Endothelial cell of umbilical vein (primary cell): ENCODE results near the gene GNA12. TPM values are rescaled to one million over a fixed set of nuclear protein-coding genes. Genes with fewer than 3 reads are reported as not detected.

Experiments
- BruUV-seq: library from RNA; stranded (reverse); fragments of 400-500 nt; replicated peaks from 2 replicates; lab custom pipeline; 2021; lab: Mats Ljungman, UMichigan
- CTCF ChIA-PET: fragments of 300-600, 350-600 bp; sonication (Branson Sonifier 250); formaldehyde crosslinking; loops from one replicate; lab custom pipeline; 2021; ENCODE audit warnings: antibody characterized with exemption, inconsistent platforms; lab: Charles Lee
- POLR2A ChIA-PET: fragments of 300-600, 350-600 bp; sonication (Branson Sonifier 250); formaldehyde crosslinking; loops from one replicate; lab custom pipeline; 2021; ENCODE audit warnings: antibody characterized with exemption, inconsistent platforms; lab: Charles Lee
- DNase-seq: peaks from one replicate; pipeline ENCODE4 v3.0.0-alpha.2; 2011; ENCODE audit warnings: low read depth, low spot score
- FAIRE-seq: peaks from 2 replicates; lab custom pipeline; 2011; peaks lifted over from hg19 to GRCh38; lab: Jason Lieb, UNC
- H2AFZ ChIP-seq: 2 replicates; pipeline ENCODE4 v1.6.0; 2012; ENCODE audit warnings: low read depth, low read length, control low read depth, inconsistent platforms
- H3K27ac ChIP-seq: 2 replicates; pipeline ENCODE4 v1.5.1; 2011; ENCODE audit warnings: low read depth, mild to moderate bottlenecking, control low read depth, low read length, moderate library complexity; ENCODE audit not compliant: insufficient read depth
- H3K27me3 ChIP-seq, 2 experiments: 2 replicates each; pipeline versions ENCODE4 v1.6.0 to v1.6.1; 2011; ENCODE audit warnings: low read length in 2 of 2, mixed read lengths in 1 of 2; ENCODE audit not compliant: control insufficient read depth in 2 of 2, insufficient read depth in 2 of 2
- H3K36me3 ChIP-seq, 2 experiments: 2 replicates in 1 of 2; 3 replicates in 1 of 2; pipeline ENCODE4 v1.5.1; 2011; ENCODE audit warnings: low read length in 2 of 2, mild to moderate bottlenecking in 1 of 2, moderate library complexity in 1 of 2; ENCODE audit not compliant: control insufficient read depth in 2 of 2, insufficient read depth in 2 of 2; ENCODE audit errors: extremely low read depth in 1 of 2
- H3K4me1 ChIP-seq: 3 replicates; pipeline ENCODE4 v1.5.1; 2011; ENCODE audit warnings: mild to moderate bottlenecking, low read length; ENCODE audit not compliant: control insufficient read depth, insufficient read depth; ENCODE audit errors: extremely low read depth
- H3K4me2 ChIP-seq: 2 replicates; pipeline ENCODE4 v1.6.1; 2011; ENCODE audit warnings: low read length, control low read depth, mixed read lengths; ENCODE audit not compliant: insufficient read depth
- H3K4me3 ChIP-seq, 3 experiments: fragments of 200-600 bp in 1 of 3; sonication (generic), shearing (Covaris generic) in 1 of 3; replicated peaks in 1 of 3; 2 replicates each; pipeline ENCODE4 v1.5.1; 2011 to 2016; ENCODE audit warnings: control low read depth in 3 of 3, low read length in 3 of 3, mild to moderate bottlenecking in 2 of 3, inconsistent platforms in 1 of 3, low read depth in 1 of 3, moderate library complexity in 1 of 3; ENCODE audit not compliant: insufficient read depth in 1 of 3
- H3K79me2 ChIP-seq: 2 replicates; pipeline ENCODE4 v1.6.0; 2012; ENCODE audit warnings: low read length, inconsistent platforms; ENCODE audit not compliant: control insufficient read depth, insufficient read depth
- H3K9ac ChIP-seq: replicated peaks from 2 replicates; pipeline ENCODE3; 2011; ENCODE audit warnings: low read length, control low read depth; ENCODE audit not compliant: insufficient read depth; ENCODE audit errors: extremely low read depth
- H3K9me1 ChIP-seq: replicated peaks from 3 replicates; pipeline ENCODE4 v1.6.0; 2011; ENCODE audit warnings: mild to moderate bottlenecking, low read length; ENCODE audit not compliant: control insufficient read depth, insufficient read depth; ENCODE audit errors: extremely low read depth
- H3K9me3 ChIP-seq: replicated peaks from 2 replicates; pipeline ENCODE4 v1.5.1; 2012; ENCODE audit warnings: low read length, inconsistent platforms; ENCODE audit not compliant: control insufficient read depth, insufficient read depth
- H4K20me1 ChIP-seq: replicated peaks from 2 replicates; pipeline ENCODE3; 2011; ENCODE audit warnings: mild to moderate bottlenecking, low read length; ENCODE audit not compliant: control insufficient read depth, insufficient read depth; ENCODE audit errors: extremely low read depth
- EZH2 ChIP-seq: IDR thresholded peaks from 2 replicates; pipeline ENCODE4 v1.6.1; 2012; ENCODE audit warnings: borderline replicate concordance, low read depth, mild to moderate bottlenecking, moderate library complexity, low read length, inconsistent platforms; ENCODE audit not compliant: severe bottlenecking
- FOS ChIP-seq: IDR thresholded peaks from 2 replicates; pipeline ENCODE4 v1.6.1; 2011; ENCODE audit warnings: mild to moderate bottlenecking, low read length, moderate library complexity, borderline replicate concordance; ENCODE audit not compliant: insufficient read depth
- GATA2 ChIP-seq: IDR thresholded peaks from 2 replicates; pipeline ENCODE4 v1.7.0; 2011; ENCODE audit warnings: low read depth, mild to moderate bottlenecking, moderate library complexity, mixed read lengths, low read length; ENCODE audit not compliant: insufficient read length, insufficient read depth
- JUN ChIP-seq: IDR thresholded peaks from 2 replicates; pipeline ENCODE4 v1.6.1; 2011; ENCODE audit warnings: borderline replicate concordance, low read depth; ENCODE audit not compliant: insufficient read length, insufficient read depth
- MYC ChIP-seq: IDR thresholded peaks from one replicate; pipeline ENCODE4 v1.6.1; 2011; ENCODE audit warnings: mild to moderate bottlenecking, low read depth, low read length
- POLR2A ChIP-seq: IDR thresholded peaks from 2 replicates; pipeline ENCODE4 v1.6.1; 2012; ENCODE audit warnings: low read depth, mild to moderate bottlenecking, control low read depth, low read length
- POLR2AphosphoS5 ChIP-seq: IDR thresholded peaks from 2 replicates; pipeline ENCODE4 v1.6.1; 2012; ENCODE audit warnings: low read depth, mild to moderate bottlenecking, control low read depth, low read length, moderate library complexity; ENCODE audit not compliant: insufficient read depth
- dilution Hi-C: fragments of 300-500 bp; cut with MboI; formaldehyde crosslinking; loops from one replicate; pipeline ENCODE4 v1.15.0; 2019; ENCODE audit warnings: low sequenced_read_pairs; ENCODE audit not compliant: extremely low pct_ligation_motif_present
- intact Hi-C: fragments of 100-400 bp; cut with micrococcal nuclease; formaldehyde crosslinking; loops from one replicate; pipeline ENCODE4 v1.10.0; 2022
- polyA plus RNA-seq, 4 experiments: library from polyadenylated mRNA; depleted of rRNA in 3 of 4; stranded (reverse) in 3 of 4; unstranded in 1 of 4; fragments of >200 nt; gene quantifications; 2 replicates each; pipeline versions ENCODE4 v1.2.1 to v1.2.3, GENCODE V29; 2011 to 2012; ENCODE audit warnings: missing spikeins in 1 of 4
- total RNA-seq: library from RNA; stranded (reverse); gene quantifications from 2 replicates; pipeline ENCODE4 v1.2.3, GENCODE V29; 2021
- TF ChIP-seq, protein P1 (sequence below): IDR thresholded peaks from 2 replicates; pipeline ENCODE4 v1.6.1; 2011; ENCODE audit not compliant: insufficient read depth, insufficient read length
- TF ChIP-seq, protein P2 (sequence below), 2 donors: IDR thresholded peaks; 1 replicate in 1 of 2; 2 replicates in 1 of 2; pipeline ENCODE4 v1.5.1; 2011; ENCODE audit warnings: low read length in 2 of 2, mild to moderate bottlenecking in 2 of 2, moderate library complexity in 2 of 2, control low read depth in 1 of 2, inconsistent platforms in 1 of 2, low read depth in 1 of 2; ENCODE audit not compliant: insufficient read depth in 1 of 2; ENCODE audit errors: extremely low read depth in 1 of 2

GNA12 gene
- total and polyA plus RNA-seq, 2 donors (not counting 3 experiments of a cell fraction or from before 2014, with no cell fraction given): 63.0 to 75.1 TPM

DNA sequence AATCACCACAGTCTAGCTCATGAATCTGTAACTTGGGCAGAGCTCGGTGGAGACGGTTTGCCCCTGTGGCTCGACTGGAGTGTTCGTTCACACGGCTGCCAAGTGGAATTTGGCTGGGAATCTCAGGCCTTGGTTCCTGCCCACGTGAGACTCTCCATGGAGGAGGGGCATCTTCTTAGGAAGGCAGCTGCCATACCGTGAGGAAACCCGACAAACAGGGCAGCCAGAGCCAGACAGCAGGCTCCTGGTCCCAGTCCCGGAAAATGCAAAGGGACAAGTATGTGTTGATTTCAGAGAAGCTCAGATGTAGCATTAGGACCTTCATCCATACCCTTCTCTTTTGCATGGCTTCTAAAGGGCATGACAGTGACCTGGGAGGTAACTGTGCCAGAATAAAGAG lies 129.5 kb downstream of the GNA12 start:
- no peaks in the 10 kb centered on the region for H3K9me3 ChIP-seq
- H3K27ac ChIP-seq: no peak overlapping the region
- FAIRE-seq (no peak), DNase-seq (no peak)
- no peaks in the 10 kb centered on the region for H3K36me3 ChIP-seq
- H3K9me1 ChIP-seq: no peaks in the 10 kb centered on the region
- H2AFZ ChIP-seq: no peak overlapping the region
- intact Hi-C loops (loop anchor here (5.0 kb wide), 1 partner anchor 108 kb away; no protein-coding TSS in a partner anchor), dilution Hi-C loops (no loop called here)
- H3K4me1 ChIP-seq: peaks cover 9% of the 10 kb centered on the region
- no peak overlapping the region for H3K4me2 ChIP-seq
- H3K9ac ChIP-seq: no peak overlapping the region
- no peak for TF ChIP-seq POLR2AphosphoS5
- TF ChIP-seq JUN: no peak
- TF ChIP-seq FOS: no peak
- no peak for TF ChIP-seq POLR2A
- TF ChIP-seq, protein P1, sequence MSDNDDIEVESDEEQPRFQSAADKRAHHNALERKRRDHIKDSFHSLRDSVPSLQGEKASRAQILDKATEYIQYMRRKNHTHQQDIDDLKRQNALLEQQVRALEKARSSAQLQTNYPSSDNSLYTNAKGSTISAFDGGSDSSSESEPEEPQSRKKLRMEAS: no peak
- TF ChIP-seq EZH2: no peak
- TF ChIP-seq GATA2: no peak
- TF ChIP-seq MYC: no peak
- TF ChIP-seq, protein P2, sequence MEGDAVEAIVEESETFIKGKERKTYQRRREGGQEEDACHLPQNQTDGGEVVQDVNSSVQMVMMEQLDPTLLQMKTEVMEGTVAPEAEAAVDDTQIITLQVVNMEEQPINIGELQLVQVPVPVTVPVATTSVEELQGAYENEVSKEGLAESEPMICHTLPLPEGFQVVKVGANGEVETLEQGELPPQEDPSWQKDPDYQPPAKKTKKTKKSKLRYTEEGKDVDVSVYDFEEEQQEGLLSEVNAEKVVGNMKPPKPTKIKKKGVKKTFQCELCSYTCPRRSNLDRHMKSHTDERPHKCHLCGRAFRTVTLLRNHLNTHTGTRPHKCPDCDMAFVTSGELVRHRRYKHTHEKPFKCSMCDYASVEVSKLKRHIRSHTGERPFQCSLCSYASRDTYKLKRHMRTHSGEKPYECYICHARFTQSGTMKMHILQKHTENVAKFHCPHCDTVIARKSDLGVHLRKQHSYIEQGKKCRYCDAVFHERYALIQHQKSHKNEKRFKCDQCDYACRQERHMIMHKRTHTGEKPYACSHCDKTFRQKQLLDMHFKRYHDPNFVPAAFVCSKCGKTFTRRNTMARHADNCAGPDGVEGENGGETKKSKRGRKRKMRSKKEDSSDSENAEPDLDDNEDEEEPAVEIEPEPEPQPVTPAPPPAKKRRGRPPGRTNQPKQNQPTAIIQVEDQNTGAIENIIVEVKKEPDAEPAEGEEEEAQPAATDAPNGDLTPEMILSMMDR (IDR thresholded peaks at IDR 0.05; ENCODE audit: extremely low read depth in 1 of 2, insufficient read depth in 1 of 2, low read depth in 1 of 2, low read length in 2 of 2): no peak
- H3K79me2 ChIP-seq: no peaks in the 10 kb centered on the region
- no peak overlapping the region for H3K4me3 ChIP-seq
- H4K20me1 ChIP-seq: no peaks in the 10 kb centered on the region
- POLR2A ChIA-PET: no interaction called here
- H3K27me3 ChIP-seq: no peaks in the 10 kb centered on the region
- CTCF ChIA-PET: interaction anchor here (1.4 to 2.3 kb wide), 2 partner anchors 34 to 46 kb away, joined by 4 to 8 read pairs; no protein-coding TSS in a partner anchor
- no TSS peak for BruUV-seq
